GM18517 (cell line): ENCODE results near the gene GLMN.

Source experiments
- ATAC-seq: cut with Tn5 transposase; IDR thresholded peaks from one replicate; pipeline ENCODE4 v1.9.1; 2021; ENCODE audit warnings: mild to moderate bottlenecking, moderate library complexity; ENCODE audit not compliant: unreplicated experiment

Gene GLMN

GRCh38 chr1:92201973-92202372 lies 96.8 kb downstream of the GLMN start:
- no peak for ATAC-seq
